ENCODE data around the gene BAHCC1. TPM values are rescaled to one million over a fixed set of nuclear protein-coding genes. Genes with fewer than 3 reads are reported as not detected.

Gene BAHCC1
- polyA plus RNA-seq, 1 donor from 2014 or later: 14.2 TPM

- no peaks in the 10 kb centered on the region for H3K36me3 ChIP-seq (ENCODE audit: insufficient read depth, low read length)
- H3K9me2 ChIP-seq (ENCODE audit: insufficient read depth, low read length): no peaks in the 10 kb centered on the region
- no peak overlapping the region for H2AFZ ChIP-seq (ENCODE audit: low read depth, low read length)
- H3K4me3 ChIP-seq (ENCODE audit: low read length): no peak overlapping the region
- no peaks in the 10 kb centered on the region for H3K79me2 ChIP-seq (replicated peaks; ENCODE audit: insufficient read depth, low read length)
- H3K9me3 ChIP-seq (ENCODE audit: low read length): no peaks in the 10 kb centered on the region
- H3K4me2 ChIP-seq (ENCODE audit: low read length): no peak overlapping the region
- no peaks in the 10 kb centered on the region for H3K27me3 ChIP-seq (ENCODE audit: insufficient read depth, low read depth, low read length)
- H4K20me1 ChIP-seq (ENCODE audit: insufficient read depth): no peaks in the 10 kb centered on the region
- no peak overlapping the region for H3K9ac ChIP-seq (ENCODE audit: low read length)
- H3F3A ChIP-seq (ENCODE audit: insufficient read depth, low read length, poor library complexity, severe bottlenecking): no peaks in the 10 kb centered on the region
- TF ChIP-seq TAF1 (IDR thresholded peaks at IDR 0.05; ENCODE audit: low read depth) (no peak), RAD21 (conservative IDR thresholded peaks at IDR 0.05) (no peak), CTCF (IDR thresholded peaks at IDR 0.05; ENCODE audit: poor library complexity, severe bottlenecking) (no peak), EP300 (conservative IDR thresholded peaks at IDR 0.05; ENCODE audit: poor library complexity, severe bottlenecking) (no peak), EZH2 (IDR thresholded peaks at IDR 0.05; ENCODE audit: borderline replicate concordance, insufficient read depth, low read length, poor library complexity, severe bottlenecking) (no peak), POLR2AphosphoS5 (IDR thresholded peaks at IDR 0.05) (no peak), MXI1 (conservative IDR thresholded peaks at IDR 0.05; ENCODE audit: poor library complexity, severe bottlenecking) (no peak), REST (IDR thresholded peaks at IDR 0.05; ENCODE audit: borderline replicate concordance) (no peak), SMC3 (conservative IDR thresholded peaks at IDR 0.05; ENCODE audit: poor library complexity) (no peak)
- H3K27ac ChIP-seq (ENCODE audit: low read length): no peak overlapping the region
Measured at GRCh38 chr17:81470944-81471817, 75.9 kb downstream of the BAHCC1 start.

- H3K4me3 ChIP-seq (ENCODE audit: low read length): no peak overlapping the region
- H3K27ac ChIP-seq (ENCODE audit: low read length): no peak overlapping the region
- no peaks in the 10 kb centered on the region for H3K79me2 ChIP-seq (replicated peaks; ENCODE audit: insufficient read depth, low read length)
- H3K9me3 ChIP-seq (ENCODE audit: low read length): no peaks in the 10 kb centered on the region
- no peak overlapping the region for H3K9ac ChIP-seq (ENCODE audit: low read length)
- H4K20me1 ChIP-seq (ENCODE audit: insufficient read depth): no peaks in the 10 kb centered on the region
- no peak overlapping the region for H2AFZ ChIP-seq (ENCODE audit: low read depth, low read length)
- TF ChIP-seq EZH2 (IDR thresholded peaks at IDR 0.05; ENCODE audit: borderline replicate concordance, insufficient read depth, low read length, poor library complexity, severe bottlenecking) (no peak), TAF1 (IDR thresholded peaks at IDR 0.05; ENCODE audit: low read depth) (no peak), CTCF (IDR thresholded peaks at IDR 0.05; ENCODE audit: poor library complexity, severe bottlenecking) (no peak), SMC3 (conservative IDR thresholded peaks at IDR 0.05; ENCODE audit: poor library complexity) (no peak), RAD21 (conservative IDR thresholded peaks at IDR 0.05) (no peak), EP300 (conservative IDR thresholded peaks at IDR 0.05; ENCODE audit: poor library complexity, severe bottlenecking) (no peak), POLR2AphosphoS5 (IDR thresholded peaks at IDR 0.05) (no peak), MXI1 (conservative IDR thresholded peaks at IDR 0.05; ENCODE audit: poor library complexity, severe bottlenecking) (no peak), REST (IDR thresholded peaks at IDR 0.05; ENCODE audit: borderline replicate concordance) (no peak)
- no peaks in the 10 kb centered on the region for H3K27me3 ChIP-seq (ENCODE audit: insufficient read depth, low read depth, low read length)
- H3F3A ChIP-seq (ENCODE audit: insufficient read depth, low read length, poor library complexity, severe bottlenecking): no peaks in the 10 kb centered on the region
- no peaks in the 10 kb centered on the region for H3K36me3 ChIP-seq (ENCODE audit: insufficient read depth, low read length)
- no peak overlapping the region for H3K4me2 ChIP-seq (ENCODE audit: low read length)
- H3K9me2 ChIP-seq (ENCODE audit: insufficient read depth, low read length): no peaks in the 10 kb centered on the region
Measured at GRCh38 chr17:81471818-81472456, 76.7 kb downstream of the BAHCC1 start.
